HepG2 (cell line): ENCODE measurements around the gene POTEI.
"Not testable (repeated sequence)": the region's sequence is repeated elsewhere in the genome, so short reads cannot be mapped to it uniquely, and the experiment has no call there.

Experiments used
- STAG1 ChIP-seq: sonication (generic); formaldehyde crosslinking; IDR thresholded peaks from 2 replicates; pipeline ENCODE4 v1.4.0; 2020; ENCODE audit warnings: missing genetic modification reagents
- ZNF772 ChIP-seq: sonication (generic); formaldehyde crosslinking; IDR thresholded peaks from 2 replicates; pipeline ENCODE4 v1.5.0; 2020; ENCODE audit warnings: mild to moderate bottlenecking, missing genetic modification reagents

DNA sequence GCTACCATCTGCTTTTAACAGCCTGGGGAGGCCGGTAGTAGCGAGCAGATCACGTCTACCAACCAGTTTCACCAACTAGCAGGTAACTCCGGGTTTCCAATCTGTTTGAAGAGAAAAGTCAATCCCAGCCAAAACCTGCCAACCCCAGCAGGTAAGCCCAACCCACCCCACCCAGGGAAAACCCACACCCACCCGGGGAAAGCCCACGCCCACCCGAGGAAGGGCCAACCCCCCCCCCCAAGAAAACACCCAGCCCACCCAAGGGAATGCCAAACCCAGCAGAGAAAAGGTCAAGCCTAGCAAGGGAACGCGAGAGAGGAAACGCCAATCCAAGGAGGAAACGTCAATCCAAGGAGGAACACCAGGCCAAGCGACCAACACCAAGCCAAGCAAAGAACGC, at the start of gene POTEI:
- TF ChIP-seq ZNF772 (CRISPR knock-in tag); STAG1: not testable (repeated sequence)
